Frontal cortex (tissue), 4 donors: ENCODE measurements around the gene ABCE1. TPM values are rescaled to one million over a fixed set of nuclear protein-coding genes. Genes with fewer than 3 reads are reported as not detected.
A peak's percentile ranks its signal among the peaks of the same experiment; 100 is the strongest.

Experiments used
- DNase-seq, 2 donors: peaks; one replicate each; pipeline ENCODE4 v3.0.0; 2012; ENCODE audit warnings: low spot score in 2 of 2
- FAIRE-seq: peaks from 2 replicates; lab custom pipeline; 2012; peaks lifted over from hg19 to GRCh38; lab: Jason Lieb, UNC
- total RNA-seq: library from RNA; depleted of rRNA; stranded (reverse); fragments of >200 nt; gene quantifications from one replicate; pipeline ENCODE4 v1.2.3, GENCODE V29; 2014
- donor health status: control.
- donor health status: control.
- donor health status: control.

ABCE1 gene
- total RNA-seq = 133 TPM

DNA sequence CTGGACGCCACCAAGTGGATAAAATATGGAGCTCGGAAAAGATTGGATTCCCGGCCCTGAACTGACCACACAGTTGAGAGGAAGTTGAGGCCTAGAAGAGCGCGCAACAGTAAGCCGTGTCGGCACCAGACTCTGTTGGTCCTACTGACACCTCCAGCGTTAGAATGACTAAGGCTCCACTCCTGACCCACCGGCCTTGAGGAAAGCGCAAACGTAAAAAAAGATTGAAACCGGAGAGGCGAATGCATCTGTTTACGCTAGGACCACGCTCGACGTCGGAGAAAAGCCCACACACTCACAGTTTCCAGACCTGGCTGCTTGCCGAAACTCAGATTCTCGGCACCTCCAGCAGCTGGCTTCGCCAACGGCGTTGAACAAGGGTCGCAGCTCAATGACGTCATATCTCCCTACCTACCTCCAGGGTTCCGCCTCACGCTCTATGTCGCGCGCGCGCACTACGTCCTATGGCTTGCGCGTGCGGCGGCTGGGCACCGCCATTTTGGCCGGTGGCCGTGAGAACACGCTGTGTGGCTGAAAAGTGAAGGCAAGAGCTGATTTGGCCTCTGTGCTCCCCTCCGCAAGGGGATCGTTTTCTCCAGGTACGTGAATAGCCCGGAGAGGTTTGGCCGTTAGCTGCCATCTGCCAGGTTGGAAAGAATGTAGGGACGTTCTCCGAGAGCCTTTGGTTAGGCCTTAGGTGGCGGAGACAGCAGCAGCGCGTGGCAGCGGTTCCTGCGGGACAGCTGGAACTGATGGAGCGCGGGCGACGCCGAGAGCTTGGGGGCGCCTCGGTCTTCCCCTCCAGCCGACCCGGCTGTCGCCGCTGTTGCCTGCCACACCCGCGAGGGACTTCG lies at the start of gene ABCE1, which contains the start of gene ANAPC10:
TSS of gene ABCE1 (plus strand) at position 491 of the 854 bp plus-strand sequence. CDS start 6,102 bp downstream, outside the sequence.
TSS of gene ANAPC10 (minus strand) at position 376 of the 854 bp plus-strand sequence. CDS start 2,097 bp downstream, outside the sequence.
- no peak for FAIRE-seq

DNA sequence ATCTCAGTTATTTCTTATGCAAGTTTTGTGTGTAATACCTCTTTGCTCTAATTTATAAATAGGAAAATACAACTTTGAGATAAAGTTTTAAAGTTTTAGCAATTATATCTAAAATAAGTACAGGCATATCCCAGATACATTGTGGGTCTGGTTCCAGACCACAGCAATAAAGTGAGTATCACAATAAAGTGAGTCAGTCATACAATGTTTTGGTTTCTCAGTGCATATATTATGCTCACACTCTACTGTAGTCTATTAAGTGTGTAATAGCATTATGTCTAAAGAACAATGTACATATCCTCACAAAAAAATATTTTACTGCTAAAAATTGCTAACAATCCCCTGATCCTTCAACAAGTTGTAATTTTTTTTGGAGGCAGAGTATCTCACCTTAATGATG lies 49.3 kb upstream of the ABCE1 start:
- FAIRE-seq (no peak), DNase-seq (no peak)

More for the DNA sequence above, at the start of gene ABCE1, which contains the start of gene ANAPC10:
- DNase-seq = peak; percentile 73 to 74

DNA sequence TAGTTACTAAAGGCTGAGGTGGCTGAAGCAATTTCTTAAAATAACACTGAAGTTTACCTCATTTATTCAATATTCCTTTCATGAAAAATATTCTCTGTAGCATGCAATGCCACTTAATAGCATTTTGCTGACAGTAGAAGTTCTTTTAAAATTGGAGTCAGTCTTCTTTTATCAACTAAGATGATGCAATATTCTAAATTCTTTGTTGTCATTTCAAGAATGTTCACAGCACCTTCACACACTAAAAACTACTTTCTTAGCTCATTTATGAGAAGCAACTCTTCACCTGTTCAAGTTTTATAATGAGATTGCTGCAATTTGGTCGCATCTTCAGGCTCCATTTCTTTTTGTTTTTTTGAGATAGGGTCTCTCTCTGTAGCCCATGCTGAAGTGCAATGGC lies 48.9 kb upstream of the ABCE1 start:
- no peak for DNase-seq
- no peak for FAIRE-seq

DNA sequence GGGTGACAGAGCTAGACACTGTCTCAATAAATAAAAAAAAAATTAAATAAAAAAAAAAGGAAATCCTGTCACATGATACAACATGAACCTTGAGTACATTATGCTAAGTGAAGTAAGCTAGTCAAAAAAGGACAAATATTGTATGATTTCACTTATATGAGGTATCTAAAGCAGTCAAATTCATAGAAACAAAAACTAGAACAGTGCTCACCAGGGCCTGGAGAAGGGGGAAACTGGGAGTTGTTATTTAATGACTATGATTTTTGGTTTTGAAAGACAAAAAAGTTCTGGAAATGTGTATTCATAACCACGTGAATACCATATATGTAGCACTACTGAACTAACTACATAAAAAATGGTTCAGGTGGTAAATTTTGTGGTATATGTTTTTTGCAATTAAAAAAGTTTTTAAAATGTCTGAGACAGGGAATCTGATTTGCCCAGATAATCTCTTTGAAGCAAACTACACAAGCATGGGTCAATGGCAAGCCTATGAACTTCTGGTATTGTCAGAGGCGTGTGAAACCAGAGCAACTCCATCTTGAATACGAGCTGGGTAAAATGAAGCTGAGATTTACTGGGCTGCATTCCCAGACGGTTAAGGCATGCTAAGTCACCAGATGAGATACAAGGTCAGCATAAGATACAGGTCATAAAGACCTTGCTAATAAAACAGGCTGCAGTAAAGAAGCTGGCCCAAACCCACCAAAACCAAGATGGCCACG lies 42.4 kb upstream of the ABCE1 start:
- FAIRE-seq = no peak
- no peak for DNase-seq

DNA sequence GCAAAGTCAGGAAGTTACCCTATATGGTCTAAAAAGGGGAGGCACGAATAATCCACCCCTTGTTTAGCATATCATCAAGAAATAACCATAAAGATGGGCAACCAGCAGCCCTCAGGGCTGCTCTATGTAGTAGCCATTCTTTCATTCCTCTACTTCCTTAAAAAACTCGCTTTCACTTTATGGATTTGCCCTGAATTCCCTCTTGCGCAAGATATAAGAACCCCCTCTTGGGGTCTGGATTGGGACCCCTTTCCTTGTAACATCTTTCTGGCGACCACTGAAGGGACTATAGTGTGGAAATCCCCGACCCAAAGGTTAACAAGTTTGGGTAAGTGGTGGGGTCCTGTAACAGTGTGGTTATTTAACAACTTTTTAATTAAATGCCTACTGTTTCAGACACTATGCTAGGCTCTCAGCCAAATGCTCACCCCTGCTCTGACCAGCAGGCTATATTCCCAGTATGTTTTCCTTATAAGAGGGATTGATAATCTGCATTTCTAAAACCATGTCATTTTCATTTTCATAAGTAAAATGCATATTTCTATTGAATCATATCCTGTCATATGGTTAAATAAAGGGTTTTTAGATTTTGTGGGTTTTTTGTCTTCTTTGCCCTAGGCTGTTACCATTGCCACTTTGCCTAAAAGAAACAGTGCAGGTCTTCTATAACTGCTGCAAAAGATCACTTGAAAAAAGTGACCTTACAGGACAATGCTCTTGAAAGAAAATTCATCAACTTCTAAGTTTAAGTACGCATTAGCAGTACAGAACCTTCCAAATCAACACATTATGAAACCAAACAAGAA lies 41.6 kb upstream of the ABCE1 start:
- DNase-seq (no peak), FAIRE-seq (no peak)

DNA sequence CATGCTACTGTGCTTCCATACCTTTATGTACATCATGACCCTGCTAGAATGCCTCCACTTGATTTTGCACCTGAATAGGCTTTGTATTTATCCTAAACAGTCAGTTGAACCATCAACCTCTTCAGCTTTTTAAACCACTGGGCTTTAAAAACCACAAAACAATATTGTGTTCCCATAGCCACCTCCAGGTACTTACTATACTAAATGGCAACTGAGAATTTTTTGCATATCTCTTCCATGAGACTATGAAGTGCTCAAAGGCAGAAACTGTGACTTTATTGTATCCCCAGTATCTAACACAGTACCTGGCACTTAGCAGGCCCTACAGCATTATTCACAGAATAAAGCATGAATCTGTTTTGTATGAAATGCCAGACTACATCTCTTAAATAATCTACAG lies 39.9 kb upstream of the ABCE1 start:
- no peak for DNase-seq
- FAIRE-seq = no peak

DNA sequence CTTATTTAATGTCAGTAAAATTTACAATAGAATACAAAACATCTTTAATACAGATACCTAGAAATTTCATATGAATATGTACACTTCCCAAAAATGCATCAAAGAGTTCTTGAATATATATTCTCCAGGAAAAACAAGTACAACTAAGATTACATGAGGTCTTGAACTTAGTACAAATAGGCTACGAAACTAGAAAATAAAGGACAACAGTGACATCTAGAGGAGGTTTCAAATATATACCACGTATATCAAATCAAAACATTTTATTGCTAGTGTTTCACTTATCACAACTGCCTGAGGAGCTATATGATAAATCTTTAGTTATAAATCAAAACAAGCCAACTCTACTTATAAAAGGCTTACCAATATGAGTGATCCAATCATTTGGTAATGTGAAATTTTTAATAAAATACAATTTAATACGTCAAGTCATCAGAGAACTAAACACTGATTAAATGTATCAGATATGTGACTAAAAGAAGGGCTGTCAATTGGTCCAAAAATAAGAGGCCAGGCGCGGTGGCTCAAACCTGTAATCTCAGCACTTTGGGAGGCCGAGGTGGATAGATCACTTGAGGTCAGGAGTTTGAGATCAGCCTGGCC lies 36.7 kb upstream of the ABCE1 start:
- DNase-seq = peak in 1 of 2 donors; percentile 5
- peak; percentile 96 for FAIRE-seq

DNA sequence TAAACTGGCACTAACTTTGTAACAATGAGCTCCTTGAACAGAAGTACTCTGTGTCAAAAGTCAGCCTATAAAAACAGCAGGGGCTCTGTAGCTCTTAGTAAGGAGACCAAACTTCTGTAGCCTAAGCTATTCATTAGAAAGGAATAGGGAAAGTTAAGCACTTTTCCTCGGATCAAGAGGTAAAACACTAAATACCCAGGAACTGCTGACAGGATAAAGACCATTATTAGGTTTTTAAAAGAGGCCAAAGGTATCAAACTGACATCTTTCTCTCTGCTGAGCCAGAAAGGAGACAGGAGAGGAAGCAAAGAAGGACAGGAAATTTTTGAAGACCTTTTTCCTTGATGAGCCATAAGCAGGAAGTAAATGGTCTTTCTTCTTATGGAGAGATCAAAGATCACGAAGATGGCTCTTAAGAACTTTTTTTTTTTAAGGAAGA lies 32.0 kb upstream of the ABCE1 start:
- FAIRE-seq (no peak), DNase-seq (no peak)

DNA sequence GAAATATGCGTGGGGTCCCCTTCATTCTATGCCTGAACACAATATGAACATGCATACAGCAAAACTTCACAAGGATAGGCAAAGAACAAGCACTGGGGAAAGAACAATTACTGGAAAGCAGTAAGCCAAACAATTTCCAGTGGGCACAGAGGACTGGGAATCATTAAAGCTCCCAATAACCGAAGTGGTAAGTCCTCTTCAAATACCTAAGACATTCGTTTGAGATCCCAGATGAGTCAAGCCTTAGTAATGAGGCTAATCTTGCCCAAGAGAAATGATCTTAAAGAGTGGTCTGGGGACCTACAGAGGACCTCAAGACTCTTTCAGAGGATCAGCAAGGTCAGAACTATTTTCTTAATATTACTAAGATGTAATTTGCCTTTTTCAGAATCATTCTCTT lies 28.8 kb upstream of the ABCE1 start:
- DNase-seq (no peak), FAIRE-seq (no peak)

DNA sequence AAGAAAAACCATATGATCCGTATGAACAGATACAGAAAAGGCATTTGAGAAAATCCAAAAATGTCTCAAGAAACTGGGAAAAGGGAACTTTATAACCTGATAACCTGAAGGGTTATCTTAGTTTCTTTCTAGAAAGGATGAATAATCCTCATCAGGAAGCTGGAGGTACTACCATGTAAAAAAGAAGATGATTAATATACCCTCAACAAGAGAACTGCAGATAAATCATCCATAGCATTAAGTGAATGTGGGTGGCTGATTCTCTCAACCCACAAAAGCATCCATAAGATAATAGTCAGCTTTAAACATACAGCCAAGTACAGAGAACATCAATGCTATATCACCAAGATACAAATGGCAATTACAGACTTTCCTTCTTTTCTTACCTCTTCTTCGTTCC lies 26.6 kb upstream of the ABCE1 start:
- FAIRE-seq = no peak
- DNase-seq = no peak

DNA sequence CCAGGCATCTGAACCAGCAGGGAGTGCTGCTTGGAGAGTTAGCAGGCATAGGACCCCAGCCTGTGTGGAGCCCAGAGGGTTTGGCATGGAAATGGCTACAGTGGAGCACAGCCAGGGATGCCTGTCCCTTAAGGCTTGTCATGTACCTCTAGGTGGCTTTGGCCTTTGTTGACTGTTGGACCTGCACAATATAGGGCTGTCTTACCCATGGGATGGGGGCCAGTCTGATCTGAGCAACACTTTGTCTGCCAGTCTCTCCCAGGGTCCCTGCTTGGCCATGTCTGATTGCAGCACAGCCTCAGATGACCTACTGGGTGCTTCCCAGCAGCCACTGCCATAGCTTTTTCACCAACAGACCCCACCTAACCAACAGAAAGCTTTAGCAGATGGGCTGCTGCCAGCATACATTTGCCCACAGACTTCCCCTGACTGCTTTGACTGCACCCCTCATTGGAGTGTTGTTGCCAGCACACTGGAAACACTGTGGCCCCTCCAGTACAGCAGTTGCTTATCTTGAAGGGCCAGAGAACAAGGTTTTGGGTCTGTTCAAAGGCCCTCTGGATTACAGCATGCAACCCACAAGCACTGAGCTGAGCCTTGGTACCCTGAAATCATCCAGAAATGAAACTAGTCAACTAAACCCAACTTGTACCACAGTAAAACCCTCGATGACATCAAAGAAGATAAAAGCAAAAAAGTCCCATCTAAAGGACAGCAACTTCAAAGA lies 22.2 kb upstream of the ABCE1 start:
- no peak for DNase-seq
- no peak for FAIRE-seq

DNA sequence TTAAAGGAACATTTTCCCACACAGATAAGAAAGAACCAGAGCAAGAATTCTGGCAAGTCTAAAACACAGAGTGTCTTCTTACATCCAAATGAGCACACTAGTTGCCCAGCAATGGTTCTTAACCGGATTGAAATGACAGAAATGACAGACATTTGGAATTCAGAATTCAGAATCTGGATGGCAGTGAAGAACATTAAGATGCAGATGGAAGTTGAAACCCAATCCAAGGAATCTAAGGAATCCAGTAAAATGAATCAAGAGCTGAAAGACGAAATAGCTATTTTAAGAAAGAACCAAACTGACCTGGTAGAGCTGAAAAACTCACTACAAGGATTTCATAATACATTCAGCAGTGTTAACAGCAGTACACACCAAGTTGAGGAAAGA lies 21.6 kb upstream of the ABCE1 start:
- FAIRE-seq = no peak

DNA sequence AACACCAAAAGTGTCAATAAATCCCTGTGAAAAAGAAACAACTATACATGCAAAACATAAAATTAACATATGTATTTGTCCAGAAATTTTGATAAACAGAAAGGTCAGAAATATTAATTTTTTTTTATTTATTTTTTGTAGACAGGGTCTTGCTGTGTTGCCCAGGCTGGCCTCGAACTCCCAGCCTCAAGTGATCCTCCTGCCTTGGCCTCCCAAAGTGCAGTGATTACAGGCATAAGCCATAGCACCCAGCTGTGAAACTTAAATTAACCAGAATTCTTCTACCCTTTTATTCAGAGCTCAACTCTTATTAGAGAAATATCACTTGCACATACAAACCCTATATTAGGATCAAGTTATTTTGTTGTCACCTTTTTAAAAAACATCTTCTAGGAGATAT lies 16.4 kb upstream of the ABCE1 start:
- no peak for FAIRE-seq
- DNase-seq = no peak

More for the DNA sequence above, 21.6 kb upstream of the ABCE1 start:
- DNase-seq = no peak

DNA sequence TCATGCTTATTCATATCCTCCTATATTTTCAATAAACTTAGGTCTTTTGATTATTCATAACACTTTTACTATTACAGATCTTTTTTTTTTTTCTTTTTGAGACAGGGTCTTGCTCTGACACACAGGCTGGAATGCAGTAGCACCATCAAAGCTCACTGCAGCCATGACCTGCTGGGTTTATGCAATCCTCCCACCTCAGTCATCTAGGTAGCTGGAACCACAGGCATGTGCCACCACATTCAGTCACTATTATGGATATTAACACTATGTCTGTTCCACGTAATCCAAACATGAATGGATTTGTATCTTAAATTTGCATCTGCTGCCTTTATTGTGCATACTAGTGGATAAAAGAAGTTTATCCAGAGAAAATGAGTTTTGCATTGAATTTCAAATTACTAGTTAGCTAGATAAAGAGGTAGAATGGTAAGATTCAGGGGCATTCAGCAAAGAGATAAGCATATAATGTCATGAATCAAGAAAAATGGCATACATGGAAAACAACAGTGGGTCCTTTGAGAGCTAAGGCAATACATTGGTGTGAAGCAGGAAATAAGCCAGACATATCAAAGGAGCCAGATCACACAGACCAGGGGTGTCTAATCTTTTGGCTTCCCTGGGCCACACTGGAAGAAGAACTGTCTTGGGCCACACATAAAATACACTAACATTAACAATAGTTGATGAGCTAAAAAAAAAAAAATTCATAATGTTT lies 14.1 kb upstream of the ABCE1 start:
- no peak for DNase-seq
- FAIRE-seq = no peak

DNA sequence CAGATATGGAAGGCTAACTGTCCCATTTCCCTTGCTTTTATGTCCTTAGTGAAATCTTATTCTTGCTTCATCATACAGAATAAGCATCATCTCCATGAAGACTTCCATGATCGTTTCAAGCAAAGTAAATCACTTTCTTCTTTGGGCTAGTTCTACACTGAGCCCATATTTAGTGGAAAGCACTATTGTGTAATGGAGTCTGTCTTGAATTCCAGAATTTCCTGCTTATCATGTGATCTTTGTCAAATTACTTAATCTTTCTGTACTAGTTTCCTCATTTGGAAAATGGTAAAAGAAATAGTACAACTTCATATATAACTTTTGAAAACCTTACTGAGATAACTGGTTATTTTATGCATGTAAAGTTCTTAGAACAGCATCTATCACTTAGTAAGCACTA lies 7.7 kb upstream of the ABCE1 start:
- no peak for FAIRE-seq
- DNase-seq = no peak

DNA sequence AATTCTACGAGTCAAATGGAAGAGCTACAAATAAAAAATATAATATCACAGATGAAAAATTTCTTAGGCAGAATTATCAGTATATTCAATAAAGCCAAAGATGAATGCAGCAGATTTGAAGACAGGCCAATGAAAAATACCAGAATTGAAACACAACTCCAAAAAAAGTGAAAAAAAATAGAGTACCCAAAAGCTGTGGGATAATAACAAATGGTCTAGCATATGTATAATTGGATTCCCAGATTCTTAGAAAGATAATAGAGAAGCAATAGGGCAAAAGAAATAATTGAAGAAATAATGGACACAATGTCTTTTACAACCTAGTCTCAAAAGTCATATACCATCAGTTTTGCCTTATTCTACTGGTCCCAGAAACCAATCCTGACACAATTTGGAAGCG lies 4.5 kb upstream of the ABCE1 start:
- FAIRE-seq (no peak), DNase-seq (no peak)

DNA sequence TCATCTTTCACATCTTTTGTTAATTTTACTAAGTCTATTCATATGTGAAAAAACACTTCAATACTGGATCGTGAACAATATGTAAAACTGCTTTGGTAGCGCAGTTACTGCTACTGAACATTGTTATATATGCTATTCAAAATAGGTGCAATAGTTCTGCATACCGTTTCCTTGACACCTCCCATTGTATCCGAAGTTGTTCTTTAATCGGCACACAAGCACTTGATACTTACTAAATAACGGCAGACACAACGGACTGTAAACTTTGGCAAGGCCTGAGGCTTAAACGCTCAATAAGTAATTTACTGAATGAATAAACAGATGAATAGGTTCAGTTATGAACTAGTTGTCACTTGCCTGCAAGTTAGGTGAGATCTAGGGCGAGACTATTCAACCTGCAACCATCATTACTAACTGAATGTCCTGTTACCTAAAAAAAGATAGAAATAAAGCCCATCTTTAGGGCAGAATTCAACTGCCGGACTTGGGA lies 735 bp upstream of the ABCE1 start:
- FAIRE-seq = no peak
- DNase-seq = no peak

DNA sequence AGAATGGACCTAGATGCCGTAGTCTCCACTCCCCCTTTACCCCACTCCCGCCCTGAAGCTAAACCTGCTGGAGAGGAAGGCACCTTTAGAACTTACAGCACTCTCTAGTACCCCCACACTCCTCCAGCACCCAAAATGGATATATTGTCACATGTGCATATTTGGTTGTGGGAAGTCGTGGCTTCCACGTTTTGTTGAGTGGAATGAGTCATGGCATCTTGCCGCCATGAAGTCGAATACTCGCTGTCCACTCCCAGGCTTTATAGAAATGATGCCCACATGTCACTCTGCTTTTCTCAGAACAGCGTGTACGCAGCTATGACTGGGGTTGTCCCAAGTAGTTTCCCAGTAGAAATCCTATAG lies 545 bp downstream of the ABCE1 start:
- no peak for FAIRE-seq
- DNase-seq = peak; percentile 31 to 47
